Raji (cell line): ENCODE results near the gene PRKCE.

ENCODE experiments used
- POLR2A ChIP-seq: IDR thresholded peaks from 2 replicates; pipeline ENCODE4 v1.6.1; 2011; ENCODE audit warnings: low read depth, low read length, control low read depth; ENCODE audit not compliant: insufficient read depth

Gene PRKCE

GRCh38 chr2:46010223-46010924 is 358.9 kb downstream of the PRKCE start:
- TF ChIP-seq POLR2A = no peak

- no peak for TF ChIP-seq POLR2A
These were observed 359.5 kb downstream of the PRKCE start for GRCh38 chr2:46010925-46011490.

- no peak for TF ChIP-seq POLR2A
These were observed 361.3 kb downstream of the PRKCE start for GRCh38 chr2:46012618-46013240.

- TF ChIP-seq POLR2A = no peak
These were observed 362.3 kb downstream of the PRKCE start for GRCh38 chr2:46013726-46014125.

- TF ChIP-seq POLR2A = no peak
These were observed 363.6 kb downstream of the PRKCE start for GRCh38 chr2:46014911-46015654.

- TF ChIP-seq POLR2A = no peak
These were observed 364.2 kb downstream of the PRKCE start for GRCh38 chr2:46015671-46016070.

- TF ChIP-seq POLR2A = no peak
These were observed 364.6 kb downstream of the PRKCE start for GRCh38 chr2:46016091-46016490.

GRCh38 chr2:46018773-46019591 is 367.5 kb downstream of the PRKCE start:
- TF ChIP-seq POLR2A = no peak

- no peak for TF ChIP-seq POLR2A
These were observed 368.9 kb downstream of the PRKCE start for GRCh38 chr2:46020416-46020815.

GRCh38 chr2:46023165-46023854 is 371.8 kb downstream of the PRKCE start:
- TF ChIP-seq POLR2A = no peak

- no peak for TF ChIP-seq POLR2A
These were observed 372.8 kb downstream of the PRKCE start for GRCh38 chr2:46024146-46024779.

- no peak for TF ChIP-seq POLR2A
These were observed 373.6 kb downstream of the PRKCE start for GRCh38 chr2:46025081-46025480.

- no peak for TF ChIP-seq POLR2A
These were observed 374.2 kb downstream of the PRKCE start for GRCh38 chr2:46025676-46026075.

- no peak for TF ChIP-seq POLR2A
These were observed 375.0 kb downstream of the PRKCE start for GRCh38 chr2:46026431-46026830.
